ENCODE results near the gene SYNJ2. TPM values are rescaled to one million over a fixed set of nuclear protein-coding genes. Genes with fewer than 3 reads are reported as not detected.

Gene SYNJ2
- total RNA-seq, 1 experiment from 2014 or later, result 70.0 TPM

DNA sequence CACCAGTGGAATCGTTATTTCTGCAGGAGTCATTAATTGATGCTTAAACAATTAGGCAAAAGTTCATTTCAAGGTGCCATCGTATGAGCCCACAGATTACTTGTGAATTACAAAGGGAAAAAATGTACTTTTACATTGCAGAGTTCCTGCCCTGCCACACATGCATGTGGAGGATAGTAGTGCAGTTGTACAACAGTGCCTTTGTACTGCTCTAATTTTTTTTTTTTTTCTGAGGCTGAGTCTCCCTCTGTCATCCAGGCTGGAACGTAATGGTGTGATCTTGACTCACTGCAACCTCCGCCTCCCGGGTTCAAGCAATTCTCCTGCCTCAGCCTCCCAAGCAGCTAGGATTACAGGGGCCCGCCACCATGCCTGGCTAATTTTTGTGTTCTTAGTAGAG is 26.0 kb upstream of the SYNJ2 start:
- peaks cover 9% of the 10 kb centered on the region for H3K9me3 ChIP-seq (ENCODE audit: control insufficient read depth, insufficient read depth, low read depth, low read length)
- H3K27ac ChIP-seq (ENCODE audit: low read length), result no peak overlapping the region
- in situ Hi-C loops (cut with HindIII; ENCODE audit: low pct_unique_long_range_greater_than_20kb, low sequenced_read_pairs), result no loop called here
- CTCF ChIA-PET, result no interaction called here
- no peak for TF ChIP-seq REST (IDR thresholded peaks at IDR 0.05; ENCODE audit: insufficient read depth in 1 of 2, low read depth in 2 of 2, low read length in 1 of 2)
- TF ChIP-seq, protein P1, sequence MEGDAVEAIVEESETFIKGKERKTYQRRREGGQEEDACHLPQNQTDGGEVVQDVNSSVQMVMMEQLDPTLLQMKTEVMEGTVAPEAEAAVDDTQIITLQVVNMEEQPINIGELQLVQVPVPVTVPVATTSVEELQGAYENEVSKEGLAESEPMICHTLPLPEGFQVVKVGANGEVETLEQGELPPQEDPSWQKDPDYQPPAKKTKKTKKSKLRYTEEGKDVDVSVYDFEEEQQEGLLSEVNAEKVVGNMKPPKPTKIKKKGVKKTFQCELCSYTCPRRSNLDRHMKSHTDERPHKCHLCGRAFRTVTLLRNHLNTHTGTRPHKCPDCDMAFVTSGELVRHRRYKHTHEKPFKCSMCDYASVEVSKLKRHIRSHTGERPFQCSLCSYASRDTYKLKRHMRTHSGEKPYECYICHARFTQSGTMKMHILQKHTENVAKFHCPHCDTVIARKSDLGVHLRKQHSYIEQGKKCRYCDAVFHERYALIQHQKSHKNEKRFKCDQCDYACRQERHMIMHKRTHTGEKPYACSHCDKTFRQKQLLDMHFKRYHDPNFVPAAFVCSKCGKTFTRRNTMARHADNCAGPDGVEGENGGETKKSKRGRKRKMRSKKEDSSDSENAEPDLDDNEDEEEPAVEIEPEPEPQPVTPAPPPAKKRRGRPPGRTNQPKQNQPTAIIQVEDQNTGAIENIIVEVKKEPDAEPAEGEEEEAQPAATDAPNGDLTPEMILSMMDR (IDR thresholded peaks at IDR 0.05), result no peak
- TF ChIP-seq POLR2AphosphoS5 (IDR thresholded peaks at IDR 0.05; ENCODE audit: low read depth, low read length), result no peak
- TF ChIP-seq SIN3A (IDR thresholded peaks at IDR 0.05; ENCODE audit: borderline replicate concordance, insufficient read depth, low read depth, low read length), result no peak
- no peak for TF ChIP-seq TCF7L2 (IDR thresholded peaks at IDR 0.05; ENCODE audit: low read depth, low read length)
- BruUV-seq (replicated peaks), result no TSS peak
- no peaks in the 10 kb centered on the region for H3K36me3 ChIP-seq (ENCODE audit: control insufficient read depth, insufficient read depth, low read length)
- H3K27me3 ChIP-seq (ENCODE audit: control insufficient read depth, insufficient read depth, low read length), result no peaks in the 10 kb centered on the region
- no peak overlapping the region for H3K4me3 ChIP-seq (ENCODE audit: low read depth in 2 of 2, low read length in 2 of 2)
- POLR2A ChIA-PET, result no interaction called here
- H3K4me1 ChIP-seq (ENCODE audit: control insufficient read depth, insufficient read depth, low read length), result peaks cover 13% of the 10 kb centered on the region
- ATAC-seq (no peak), DNase-seq (ENCODE audit: low read depth, low spot score) (no peak)
- intact Hi-C loops (cut with micrococcal nuclease; ENCODE audit: unreplicated experiment), result no loop called here

DNA sequence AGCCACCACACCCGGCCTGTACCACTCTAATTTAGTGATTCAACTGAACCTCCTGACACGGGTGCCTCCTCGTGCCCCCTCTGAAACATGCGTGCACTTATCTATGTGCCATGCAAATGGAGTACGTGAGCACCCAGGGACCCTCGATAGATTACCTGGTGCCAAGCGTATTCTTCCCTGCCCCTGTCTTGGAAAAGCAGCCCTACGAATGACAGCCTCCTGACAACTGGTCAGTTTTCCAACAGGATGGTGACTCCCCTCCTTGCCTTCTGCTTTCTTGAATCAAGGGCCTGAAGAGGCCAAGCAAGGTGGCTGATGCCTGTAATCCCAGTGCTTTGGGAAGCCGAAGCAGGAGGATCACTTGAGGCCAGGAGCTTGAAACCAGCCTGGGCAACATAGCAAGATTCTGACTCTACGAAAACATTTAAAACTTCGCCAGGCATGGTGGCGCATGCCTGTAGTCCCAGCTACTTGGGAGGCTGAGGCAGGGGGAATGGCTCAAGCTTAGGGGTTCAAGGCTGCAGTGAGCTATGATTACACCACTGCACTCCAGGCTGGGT is 25.4 kb upstream of the SYNJ2 start:
- in situ Hi-C loops (cut with HindIII; ENCODE audit: low pct_unique_long_range_greater_than_20kb, low sequenced_read_pairs), result no loop called here
- POLR2A ChIA-PET, result no interaction called here

More for the DNA sequence above, 25.4 kb upstream of the SYNJ2 start:
- intact Hi-C loops (cut with micrococcal nuclease; ENCODE audit: unreplicated experiment), result no loop called here
- BruUV-seq (replicated peaks), result no TSS peak
- Histone ChIP-seq H3K4me3 (ENCODE audit: low read depth in 2 of 2, low read length in 2 of 2) (no peak overlapping the region), H3K4me1 (ENCODE audit: control insufficient read depth, insufficient read depth, low read length) (peaks cover 13% of the 10 kb centered on the region), H3K9me3 (ENCODE audit: control insufficient read depth, insufficient read depth, low read depth, low read length) (peaks cover 9% of the 10 kb centered on the region), H3K36me3 (ENCODE audit: control insufficient read depth, insufficient read depth, low read length) (no peaks in the 10 kb centered on the region), H3K27me3 (ENCODE audit: control insufficient read depth, insufficient read depth, low read length) (no peaks in the 10 kb centered on the region), H3K27ac (ENCODE audit: low read length) (no peak overlapping the region)
- CTCF ChIA-PET, result no interaction called here
- ATAC-seq (no peak), DNase-seq (ENCODE audit: low read depth, low spot score) (no peak)
- TF ChIP-seq, protein P1 (IDR thresholded peaks at IDR 0.05), result no peak
